ENCODE data around the gene GALNT9. TPM values are rescaled to one million over a fixed set of nuclear protein-coding genes. Genes with fewer than 3 reads are reported as not detected.
"Not testable (repeated sequence)": the region's sequence is repeated elsewhere in the genome, so short reads cannot be mapped to it uniquely, and the experiment has no call there.

GALNT9 gene
- total RNA-seq, 2 experiments from 2014 or later: 0.86 to 1.2 TPM

- H3K36me3 Mint-ChIP-seq (ENCODE audit: low read depth): no peaks in the 10 kb centered on the region
- H3K27me3 Mint-ChIP-seq (ENCODE audit: low read depth): no peaks in the 10 kb centered on the region
- H3K9me3 Mint-ChIP-seq: no peaks in the 10 kb centered on the region
- H3K4me3 Mint-ChIP-seq: no peak overlapping the region
- CTCF ChIA-PET: no interaction called here
- no peak overlapping the region for H3K27ac Mint-ChIP-seq
- no peak for DNase-seq
- intact Hi-C loops (cut with micrococcal nuclease): no loop called here
- no peaks in the 10 kb centered on the region for H3K4me1 Mint-ChIP-seq (ENCODE audit: low read depth)
Measured at GRCh38 chr12:132267873-132268272, 61.5 kb downstream of the GALNT9 start.

GRCh38 chr12:132266802-132267201, 62.6 kb downstream of the GALNT9 start:
- DNase-seq: no peak
- H3K4me3 Mint-ChIP-seq: no peak overlapping the region
- no peaks in the 10 kb centered on the region for H3K9me3 Mint-ChIP-seq
- intact Hi-C loops (cut with micrococcal nuclease): no loop called here
- no peaks in the 10 kb centered on the region for H3K27me3 Mint-ChIP-seq (ENCODE audit: low read depth)
- H3K36me3 Mint-ChIP-seq (ENCODE audit: low read depth): no peaks in the 10 kb centered on the region
- no peak overlapping the region for H3K27ac Mint-ChIP-seq
- H3K4me1 Mint-ChIP-seq (ENCODE audit: low read depth): no peaks in the 10 kb centered on the region
- CTCF ChIA-PET: no interaction called here

- Mint-ChIP-seq H3K27me3 (ENCODE audit: low read depth) (no peaks in the 10 kb centered on the region), H3K4me1 (ENCODE audit: low read depth) (no peaks in the 10 kb centered on the region), H3K4me3 (no peak overlapping the region), H3K9me3 (no peaks in the 10 kb centered on the region), H3K27ac (no peak overlapping the region), H3K36me3 (ENCODE audit: low read depth) (no peaks in the 10 kb centered on the region)
- no peak for DNase-seq
- intact Hi-C loops (cut with micrococcal nuclease): no loop called here
- CTCF ChIA-PET: interaction anchor here (0.6 kb wide), 1 partner anchor 194 kb away, joined by 5 read pairs; no protein-coding TSS in a partner anchor
Measured at GRCh38 chr12:132266370-132266769, 63.0 kb downstream of the GALNT9 start.

- intact Hi-C loops (cut with micrococcal nuclease); H3K9me3 Mint-ChIP-seq; H3K27me3 Mint-ChIP-seq (ENCODE audit: low read depth); DNase-seq; H3K36me3 Mint-ChIP-seq (ENCODE audit: low read depth); H3K4me3 Mint-ChIP-seq; H3K27ac Mint-ChIP-seq; H3K4me1 Mint-ChIP-seq (ENCODE audit: low read depth): not testable (repeated sequence)
- CTCF ChIA-PET: interaction anchor here (0.6 to 0.7 kb wide), 2 partner anchors 112 to 194 kb away, joined by 3 to 5 read pairs; no protein-coding TSS in a partner anchor
Measured at GRCh38 chr12:132265822-132266221, 63.6 kb downstream of the GALNT9 start.

GRCh38 chr12:132265056-132265800, 64.2 kb downstream of the GALNT9 start:
- Mint-ChIP-seq H3K4me3 (no peak overlapping the region), H3K4me1 (ENCODE audit: low read depth) (no peaks in the 10 kb centered on the region), H3K9me3 (no peaks in the 10 kb centered on the region), H3K27ac (no peak overlapping the region), H3K27me3 (ENCODE audit: low read depth) (peaks cover 2% of the 10 kb centered on the region), H3K36me3 (ENCODE audit: low read depth) (no peaks in the 10 kb centered on the region)
- CTCF ChIA-PET: interaction anchor here (0.7 kb wide), 1 partner anchor 111 kb away, joined by 3 read pairs; no protein-coding TSS in a partner anchor
- intact Hi-C loops (cut with micrococcal nuclease): no loop called here
- no peak for DNase-seq

GRCh38 chr12:132264086-132265010, 65.0 kb downstream of the GALNT9 start:
- Mint-ChIP-seq H3K36me3 (ENCODE audit: low read depth) (no peaks in the 10 kb centered on the region), H3K4me3 (no peak overlapping the region), H3K27ac (no peak overlapping the region), H3K9me3 (no peaks in the 10 kb centered on the region), H3K27me3 (ENCODE audit: low read depth) (peaks cover 2% of the 10 kb centered on the region), H3K4me1 (ENCODE audit: low read depth) (no peaks in the 10 kb centered on the region)
- no peak for DNase-seq
- intact Hi-C loops (cut with micrococcal nuclease): no loop called here
- CTCF ChIA-PET: no interaction called here

- H3K9me3 Mint-ChIP-seq: no peaks in the 10 kb centered on the region
- intact Hi-C loops (cut with micrococcal nuclease): no loop called here
- H3K27me3 Mint-ChIP-seq (ENCODE audit: low read depth): peaks cover 2% of the 10 kb centered on the region
- no peak for DNase-seq
- no peaks in the 10 kb centered on the region for H3K4me1 Mint-ChIP-seq (ENCODE audit: low read depth)
- H3K27ac Mint-ChIP-seq: no peak overlapping the region
- no peaks in the 10 kb centered on the region for H3K36me3 Mint-ChIP-seq (ENCODE audit: low read depth)
- CTCF ChIA-PET: no interaction called here
- H3K4me3 Mint-ChIP-seq: no peak overlapping the region
Measured at GRCh38 chr12:132263451-132264049, 65.8 kb downstream of the GALNT9 start.

- no peaks in the 10 kb centered on the region for H3K36me3 Mint-ChIP-seq (ENCODE audit: low read depth)
- H3K27me3 Mint-ChIP-seq (ENCODE audit: low read depth): peaks cover 2% of the 10 kb centered on the region
- no peaks in the 10 kb centered on the region for H3K9me3 Mint-ChIP-seq
- no peaks in the 10 kb centered on the region for H3K4me1 Mint-ChIP-seq (ENCODE audit: low read depth)
- H3K4me3 Mint-ChIP-seq: no peak overlapping the region
- DNase-seq: no peak
- CTCF ChIA-PET: no interaction called here
- H3K27ac Mint-ChIP-seq: no peak overlapping the region
- intact Hi-C loops (cut with micrococcal nuclease): no loop called here
Measured at GRCh38 chr12:132263061-132263360, 66.4 kb downstream of the GALNT9 start.

- H3K4me3 Mint-ChIP-seq: no peak overlapping the region
- no peaks in the 10 kb centered on the region for H3K9me3 Mint-ChIP-seq
- CTCF ChIA-PET: no interaction called here
- no peaks in the 10 kb centered on the region for H3K36me3 Mint-ChIP-seq (ENCODE audit: low read depth)
- intact Hi-C loops (cut with micrococcal nuclease): no loop called here
- no peak overlapping the region for H3K27ac Mint-ChIP-seq
- H3K4me1 Mint-ChIP-seq (ENCODE audit: low read depth): no peaks in the 10 kb centered on the region
- H3K27me3 Mint-ChIP-seq (ENCODE audit: low read depth): peaks cover 2% of the 10 kb centered on the region
- no peak for DNase-seq
Measured at GRCh38 chr12:132262256-132263060, 66.9 kb downstream of the GALNT9 start.

GRCh38 chr12:132261328-132262138, 67.9 kb downstream of the GALNT9 start:
- Mint-ChIP-seq H3K27ac (no peak overlapping the region), H3K4me3 (no peak overlapping the region), H3K27me3 (ENCODE audit: low read depth) (peaks cover 2% of the 10 kb centered on the region), H3K9me3 (no peaks in the 10 kb centered on the region), H3K36me3 (ENCODE audit: low read depth) (no peaks in the 10 kb centered on the region), H3K4me1 (ENCODE audit: low read depth) (no peaks in the 10 kb centered on the region)
- CTCF ChIA-PET: no interaction called here
- no peak for DNase-seq
- intact Hi-C loops (cut with micrococcal nuclease): no loop called here

- Mint-ChIP-seq H3K9me3 (no peaks in the 10 kb centered on the region), H3K4me1 (ENCODE audit: low read depth) (no peaks in the 10 kb centered on the region)
- intact Hi-C loops (cut with micrococcal nuclease): no loop called here
Measured at GRCh38 chr12:132260721-132261120, 68.7 kb downstream of the GALNT9 start.

More at GRCh38 chr12:132260721-132261120, 68.7 kb downstream of the GALNT9 start:
- CTCF ChIA-PET: no interaction called here
- Mint-ChIP-seq H3K36me3 (ENCODE audit: low read depth) (no peaks in the 10 kb centered on the region), H3K27me3 (ENCODE audit: low read depth) (peaks cover 2% of the 10 kb centered on the region), H3K4me3 (no peak overlapping the region), H3K27ac (no peak overlapping the region)
- DNase-seq: no peak
